IMR-90 (cell line): ENCODE measurements around the gene SNTG2. TPM values are rescaled to one million over a fixed set of nuclear protein-coding genes. Genes with fewer than 3 reads are reported as not detected.
A peak's percentile ranks its signal among the peaks of the same experiment; 100 is the strongest.

Experiments used
- ATAC-seq: fragments of 200-7000 bp; cut with Tn5 transposase; 2 replicates; pipeline ENCODE4 v1.9.1; 2020; ENCODE audit warnings: low read depth, mild to moderate bottlenecking, moderate library complexity
- BruUV-seq: library from RNA; stranded (reverse); fragments of 400-500 nt; replicated peaks from 2 replicates; lab custom pipeline; 2021; lab: Mats Ljungman, UMichigan
- CTCF ChIA-PET: fragments of 300-600 bp; formaldehyde crosslinking; extraction: SDS; loops from one replicate; lab custom pipeline; 2021; ENCODE audit warnings: antibody characterized with exemption; lab: Yijun Ruan, JAX
- POLR2A ChIA-PET: fragments of 300-600 bp; sonication (Branson Sonifier 250); formaldehyde crosslinking; loops from one replicate; lab custom pipeline; 2022; ENCODE audit warnings: antibody characterized with exemption; ENCODE audit not compliant: unreplicated experiment; lab: Charles Lee
- DNase-seq: peaks from one replicate; pipeline ENCODE4 v3.0.0; 2013
- H2AFZ ChIP-seq: replicated peaks from 2 replicates; pipeline ENCODE3; 2013; ENCODE audit warnings: low read length, mild to moderate bottlenecking; ENCODE audit not compliant: poor library complexity
- H2AK5ac ChIP-seq: 2 replicates; pipeline ENCODE4 v1.6.1; 2013; ENCODE audit warnings: low read depth, low read length, inconsistent platforms
- H2AK9ac ChIP-seq: replicated peaks from 2 replicates; pipeline ENCODE3; 2013; ENCODE audit warnings: mild to moderate bottlenecking, low read depth, low read length, moderate library complexity; ENCODE audit not compliant: poor library complexity
- H2BK120ac ChIP-seq: 2 replicates; pipeline ENCODE4 v1.6.1; 2013; ENCODE audit warnings: low read depth, low read length, inconsistent platforms
- H2BK15ac ChIP-seq: 3 replicates; pipeline ENCODE4 v1.6.1; 2013; ENCODE audit warnings: low read depth, low read length, inconsistent platforms
- H2BK20ac ChIP-seq: 2 replicates; pipeline ENCODE4 v1.6.1; 2013; ENCODE audit warnings: low read depth, mild to moderate bottlenecking, inconsistent platforms, low read length, moderate library complexity
- H2BK5ac ChIP-seq: 2 replicates; pipeline ENCODE4 v1.6.1; 2013; ENCODE audit warnings: mild to moderate bottlenecking, low read depth, low read length, inconsistent platforms; ENCODE audit not compliant: poor library complexity, severe bottlenecking
- H3K14ac ChIP-seq: replicated peaks from 2 replicates; pipeline ENCODE4 v1.6.1; 2013; ENCODE audit warnings: low read depth, low read length, inconsistent platforms
- H3K18ac ChIP-seq: 2 replicates; pipeline ENCODE4 v1.6.1; 2013; ENCODE audit warnings: low read depth, low read length, control low read depth
- H3K23ac ChIP-seq: 2 replicates; pipeline ENCODE4 v1.6.1; 2013; ENCODE audit warnings: low read depth, low read length, inconsistent platforms
- H3K27ac ChIP-seq: 2 replicates; pipeline ENCODE4 v1.5.1; 2013; ENCODE audit warnings: mild to moderate bottlenecking, control low read depth, low read length; ENCODE audit not compliant: insufficient read depth
- H3K27me3 ChIP-seq: 2 replicates; pipeline ENCODE4 v1.6.1; 2013; ENCODE audit warnings: low read length; ENCODE audit not compliant: control insufficient read depth, insufficient read depth
- H3K36me3 ChIP-seq: 2 replicates; pipeline ENCODE4 v1.6.1; 2013; ENCODE audit warnings: low read length, mixed read lengths; ENCODE audit not compliant: control insufficient read depth, insufficient read depth
- H3K4ac ChIP-seq: 2 replicates; pipeline ENCODE4 v1.6.1; 2013; ENCODE audit warnings: low read depth, low read length, inconsistent platforms
- H3K4me1 ChIP-seq: 2 replicates; pipeline ENCODE4 v1.6.1; 2013; ENCODE audit warnings: low read length, mixed read lengths; ENCODE audit not compliant: control insufficient read depth, insufficient read depth
- H3K4me2 ChIP-seq: 2 replicates; pipeline ENCODE4 v1.6.1; 2013; ENCODE audit warnings: low read depth, mild to moderate bottlenecking, control low read depth, low read length, moderate library complexity
- H3K4me3 ChIP-seq: 2 replicates; pipeline ENCODE4 v1.5.1; 2013; ENCODE audit warnings: low read depth, mild to moderate bottlenecking, control low read depth, low read length, moderate library complexity; ENCODE audit not compliant: insufficient read depth
- H3K56ac ChIP-seq: 2 replicates; pipeline ENCODE4 v1.6.1; 2013; ENCODE audit warnings: low read length, inconsistent platforms; ENCODE audit not compliant: insufficient read depth; ENCODE audit errors: extremely low read depth
- H3K79me1 ChIP-seq, 2 experiments: 2 replicates each; pipeline ENCODE4 v1.6.1; 2013; ENCODE audit warnings: low read length in 2 of 2, inconsistent platforms in 1 of 2, low read depth in 1 of 2
- H3K9ac ChIP-seq: 2 replicates; pipeline ENCODE4 v1.6.1; 2013; ENCODE audit warnings: low read depth, low read length, control low read depth
- H3K9me1 ChIP-seq: 2 replicates; pipeline ENCODE4 v1.6.1; 2013; ENCODE audit warnings: low read length, inconsistent platforms; ENCODE audit not compliant: insufficient read depth
- H3K9me3 ChIP-seq: 2 replicates; pipeline ENCODE4 v1.6.1; 2013; ENCODE audit warnings: low read length; ENCODE audit not compliant: control insufficient read depth, insufficient read depth
- H4K20me1 ChIP-seq: 2 replicates; pipeline ENCODE4 v1.6.1; 2013; ENCODE audit warnings: low read length, inconsistent platforms; ENCODE audit not compliant: insufficient read depth
- H4K5ac ChIP-seq: 2 replicates; pipeline ENCODE4 v1.6.1; 2013; ENCODE audit warnings: mild to moderate bottlenecking, low read depth, low read length, control low read depth
- H4K8ac ChIP-seq, 2 experiments: 2 replicates each; pipeline ENCODE4 v1.6.1; 2013; ENCODE audit warnings: low read depth in 2 of 2, low read length in 2 of 2, control low read depth in 1 of 2, inconsistent platforms in 1 of 2
- H4K91ac ChIP-seq: 2 replicates; pipeline ENCODE4 v1.6.1; 2013; ENCODE audit warnings: low read depth, low read length, inconsistent platforms; ENCODE audit not compliant: insufficient read depth
- BHLHE40 ChIP-seq: fragments of 150-350 bp; IDR thresholded peaks from 2 replicates; pipeline ENCODE4 v1.6.1; 2016; ENCODE audit warnings: mild to moderate bottlenecking, low read depth, low read length
- CEBPB ChIP-seq: IDR thresholded peaks from 2 replicates; pipeline ENCODE4 v1.6.1; 2012; ENCODE audit warnings: low read depth, low read length, improper control_type of control experiment
- FOS ChIP-seq: fragments of 150-350 bp; IDR thresholded peaks from 2 replicates; pipeline ENCODE4 v1.6.1; 2016; ENCODE audit warnings: low read depth, low read length
- MAFK ChIP-seq: IDR thresholded peaks from 2 replicates; pipeline ENCODE4 v1.6.1; 2012; ENCODE audit warnings: low read depth, low read length, improper control_type of control experiment
- POLR2A ChIP-seq: IDR thresholded peaks from 2 replicates; pipeline ENCODE4 v1.6.1; 2012; ENCODE audit warnings: mild to moderate bottlenecking, low read depth, low read length
- RAD21 ChIP-seq: IDR thresholded peaks from 2 replicates; pipeline ENCODE4 v1.6.1; 2012; ENCODE audit warnings: low read length, improper control_type of control experiment
- WGBS, 2 experiments: methylation state at CpG; one replicate each; pipeline versions ENCODE4 v1.1.5 to v1.1.7; 2013; ENCODE audit warnings: missing lambda C conversion rate in 2 of 2; ENCODE audit not compliant: insufficient read length in 1 of 2; ENCODE audit errors: extremely low coverage in 2 of 2; 5-methylcytosine and 5-hydroxymethylcytosine counted together
- dilution Hi-C: fragments of 300-500 bp; cut with HindIII; formaldehyde crosslinking; loops from one replicate; pipeline ENCODE4 v1.14.3; 2018; ENCODE audit warnings: low sequenced_read_pairs; ENCODE audit not compliant: unreplicated experiment
- in situ Hi-C: fragments of 300-500 bp; cut with MboI; formaldehyde crosslinking; loops from 3 replicates; pipeline ENCODE4 v1.14.3; 2019; ENCODE audit warnings: low sequenced_read_pairs, inconsistent platforms, mixed read lengths
- intact Hi-C: fragments of 100-400 bp; cut with micrococcal nuclease; formaldehyde crosslinking; loops from 2 replicates; pipeline ENCODE4 v1.10.0; 2022
- polyA plus RNA-seq, 3 experiments: library from polyadenylated mRNA; depleted of rRNA; stranded (reverse); fragments of >200 nt; gene quantifications; 2 replicates each; pipeline ENCODE4 v1.2.3, GENCODE V29; 2012; ENCODE audit warnings: low replicate concordance in 1 of 3
- total RNA-seq: library from RNA; depleted of rRNA; stranded (reverse); fragments of >200 nt; gene quantifications from 2 replicates; pipeline ENCODE4 v1.2.3, GENCODE V29; 2012
- TF ChIP-seq, protein P1 (sequence below): fragments of 150-350 bp; IDR thresholded peaks from 2 replicates; pipeline ENCODE4 v1.6.1; 2016; ENCODE audit warnings: low read depth, mild to moderate bottlenecking, low read length, moderate library complexity, borderline replicate concordance

SNTG2 gene
- total and polyA plus RNA-seq, 2 of the 4 experiments (the other 2 are of a cell fraction): under 0.01 to 0.17 TPM

DNA sequence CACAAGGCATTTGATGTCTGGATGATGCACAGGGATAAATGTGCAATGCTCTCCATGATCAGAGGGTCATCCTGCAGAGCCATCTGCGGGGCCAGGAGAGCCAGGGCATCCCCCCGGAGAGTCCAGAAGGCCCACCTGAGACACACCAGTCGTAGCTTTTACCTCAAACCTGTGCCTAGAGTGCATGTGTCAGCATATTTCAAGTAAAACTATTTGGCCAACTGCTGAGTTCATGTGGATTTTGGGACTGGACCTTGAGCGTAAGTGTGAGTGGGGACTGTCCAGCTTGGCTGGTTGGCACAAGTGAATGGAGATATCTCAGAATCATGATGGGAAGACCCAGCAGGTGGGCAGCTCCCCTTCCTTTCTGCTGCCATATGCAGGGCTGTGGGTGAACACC is 314.8 kb downstream of the SNTG2 start:
- no peak for TF ChIP-seq CEBPB
- peak; percentile 66; the same call in 1 of the 2 replicates for TF ChIP-seq MAFK
- TF ChIP-seq BHLHE40: no peak
- TF ChIP-seq FOS: no peak
- no peak for TF ChIP-seq RAD21
- TF ChIP-seq, protein P1, sequence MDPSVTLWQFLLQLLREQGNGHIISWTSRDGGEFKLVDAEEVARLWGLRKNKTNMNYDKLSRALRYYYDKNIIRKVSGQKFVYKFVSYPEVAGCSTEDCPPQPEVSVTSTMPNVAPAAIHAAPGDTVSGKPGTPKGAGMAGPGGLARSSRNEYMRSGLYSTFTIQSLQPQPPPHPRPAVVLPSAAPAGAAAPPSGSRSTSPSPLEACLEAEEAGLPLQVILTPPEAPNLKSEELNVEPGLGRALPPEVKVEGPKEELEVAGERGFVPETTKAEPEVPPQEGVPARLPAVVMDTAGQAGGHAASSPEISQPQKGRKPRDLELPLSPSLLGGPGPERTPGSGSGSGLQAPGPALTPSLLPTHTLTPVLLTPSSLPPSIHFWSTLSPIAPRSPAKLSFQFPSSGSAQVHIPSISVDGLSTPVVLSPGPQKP: no peak
- TF ChIP-seq POLR2A: no peak
- Histone ChIP-seq H2BK5ac (no peak overlapping the region), H3K9me3 (peaks cover 19% of the 10 kb centered on the region), H3K36me3 (no peaks in the 10 kb centered on the region), H3K18ac (no peak overlapping the region), H3K4me1 (no peaks in the 10 kb centered on the region), H2BK120ac (no peak overlapping the region), H3K27me3 (no peaks in the 10 kb centered on the region), H4K20me1 (no peaks in the 10 kb centered on the region), H3K4me3 (no peak overlapping the region), H2AK5ac (no peak overlapping the region), H2BK20ac (no peak overlapping the region), H3K23ac (no peak overlapping the region), H2AFZ (no peak overlapping the region), H2BK15ac (no peak overlapping the region), H4K8ac (no peak overlapping the region), H3K56ac (no peak overlapping the region), H2AK9ac (no peak overlapping the region), H3K79me1 (no peaks in the 10 kb centered on the region), H4K5ac (no peak overlapping the region), H3K9ac (no peak overlapping the region), H3K4ac (no peak overlapping the region), H3K14ac (no peak overlapping the region), H4K91ac (no peak overlapping the region), H3K4me2 (no peak overlapping the region), H3K27ac (no peak overlapping the region), H3K9me1 (no peaks in the 10 kb centered on the region)
- DNase-seq (no peak), ATAC-seq (no peak)
- ChIA-PET POLR2A (no interaction called here), CTCF (no interaction called here)
- intact Hi-C loops (no loop called here), dilution Hi-C loops (no loop called here), in situ Hi-C loops (no loop called here)
- 15% methylated on average over 2 of the region's 4 CpGs; no CpG with 5 or more reads in 1 of the 2 experiments for WGBS, 2 experiments
- BruUV-seq: no TSS peak
